ENCODE measurements around the gene CHMP3.
"Not testable (repeated sequence)": the region's sequence is repeated elsewhere in the genome, so short reads cannot be mapped to it uniquely, and the experiment has no call there.

Gene CHMP3

GRCh38 chr2:86562922-86563649 lies at the start of gene CHMP3:
CHMP3 (minus strand) TSS chr2:86563443; CDS start chr2:86563348, 95 bp downstream.
- peak; percentile 92 for DNase-seq (ENCODE audit: low read depth, low spot score)

GRCh38 chr2:86610871-86611270 lies 47.6 kb upstream of the CHMP3 start:
- DNase-seq (ENCODE audit: low read depth, low spot score), result no peak

GRCh38 chr2:86608832-86609410 lies 45.7 kb upstream of the CHMP3 start:
- DNase-seq (ENCODE audit: low read depth, low spot score), result no peak

- no peak for DNase-seq (ENCODE audit: low read depth, low spot score)
Measured at GRCh38 chr2:86603905-86604304, 40.7 kb upstream of the CHMP3 start.

DNA sequence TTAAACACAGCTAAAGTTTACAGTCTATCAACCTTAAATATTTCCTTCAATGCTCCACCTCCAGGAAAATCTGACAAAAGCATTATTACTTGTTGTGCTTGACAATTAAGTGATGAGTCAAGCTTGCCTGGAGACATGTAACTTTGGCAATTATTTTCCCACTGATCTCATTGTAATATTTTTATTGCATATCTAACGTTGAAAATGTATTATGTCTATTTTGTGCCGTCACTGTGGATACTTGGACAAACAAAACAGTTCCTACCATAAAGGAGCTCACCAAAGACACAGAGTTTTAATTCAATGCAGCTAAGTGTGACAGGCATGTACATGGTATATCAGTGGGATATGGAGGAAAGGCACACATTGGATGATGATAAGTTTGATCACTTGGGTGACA lies 35.7 kb upstream of the CHMP3 start:
- DNase-seq (ENCODE audit: low read depth, low spot score), result no peak

GRCh38 chr2:86596118-86596517 lies 32.9 kb upstream of the CHMP3 start:
- no peak for DNase-seq (ENCODE audit: low read depth, low spot score)

DNA sequence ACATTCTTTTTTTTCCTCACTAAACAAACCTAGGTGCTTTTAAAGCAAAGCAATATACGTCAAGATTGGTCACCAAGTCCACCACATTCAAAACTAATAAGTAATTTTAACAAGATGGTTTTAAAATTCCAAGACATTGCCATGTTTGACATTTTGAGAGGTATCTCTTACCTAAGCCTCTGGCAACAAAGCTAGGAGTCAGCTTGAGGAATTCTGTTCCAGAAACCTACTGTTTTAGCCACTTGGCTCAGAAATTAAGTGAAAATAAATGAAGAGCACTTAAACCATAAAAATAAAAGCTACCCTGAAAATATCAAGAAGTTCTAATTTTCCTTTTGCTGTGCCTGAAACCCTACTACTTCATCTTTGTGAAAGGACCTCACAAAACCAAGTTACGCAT lies 30.0 kb upstream of the CHMP3 start:
- no peak for DNase-seq (ENCODE audit: low read depth, low spot score)

DNA sequence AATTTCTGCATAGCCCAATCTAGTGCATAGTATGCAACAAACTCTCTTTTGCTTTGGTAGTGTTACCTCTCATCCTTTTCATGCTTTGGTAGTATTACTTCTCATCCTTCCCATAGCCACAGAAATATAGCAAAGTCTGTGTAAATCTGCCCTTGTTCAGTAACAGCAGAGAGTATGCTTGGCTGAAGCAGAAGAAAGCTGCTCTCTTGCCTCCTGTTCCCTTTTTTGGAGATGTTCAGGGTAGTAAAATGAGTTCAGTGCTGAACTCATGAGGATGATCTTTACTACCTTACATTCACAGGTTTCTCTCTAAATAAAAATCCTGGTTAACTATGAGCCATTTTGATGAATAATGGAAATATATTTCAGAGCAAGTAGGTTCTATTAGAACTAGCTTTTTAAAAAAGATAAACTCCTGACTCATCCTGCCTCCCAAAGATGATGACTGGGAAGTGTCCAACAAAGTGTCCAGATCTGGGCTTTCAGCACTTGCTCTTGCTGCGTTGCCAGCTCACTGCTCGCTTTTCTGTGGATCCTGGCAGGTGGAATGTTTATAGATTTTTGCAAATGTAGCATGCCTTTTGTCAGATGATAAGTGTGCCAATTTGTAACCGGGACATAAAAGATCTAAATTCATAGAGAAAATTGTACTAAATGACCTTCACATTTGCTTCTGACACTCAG lies 29.4 kb upstream of the CHMP3 start:
- no peak for DNase-seq (ENCODE audit: low read depth, low spot score)

GRCh38 chr2:86589701-86590100 lies 26.5 kb upstream of the CHMP3 start:
- DNase-seq (ENCODE audit: low read depth, low spot score), result not testable (repeated sequence)

DNA sequence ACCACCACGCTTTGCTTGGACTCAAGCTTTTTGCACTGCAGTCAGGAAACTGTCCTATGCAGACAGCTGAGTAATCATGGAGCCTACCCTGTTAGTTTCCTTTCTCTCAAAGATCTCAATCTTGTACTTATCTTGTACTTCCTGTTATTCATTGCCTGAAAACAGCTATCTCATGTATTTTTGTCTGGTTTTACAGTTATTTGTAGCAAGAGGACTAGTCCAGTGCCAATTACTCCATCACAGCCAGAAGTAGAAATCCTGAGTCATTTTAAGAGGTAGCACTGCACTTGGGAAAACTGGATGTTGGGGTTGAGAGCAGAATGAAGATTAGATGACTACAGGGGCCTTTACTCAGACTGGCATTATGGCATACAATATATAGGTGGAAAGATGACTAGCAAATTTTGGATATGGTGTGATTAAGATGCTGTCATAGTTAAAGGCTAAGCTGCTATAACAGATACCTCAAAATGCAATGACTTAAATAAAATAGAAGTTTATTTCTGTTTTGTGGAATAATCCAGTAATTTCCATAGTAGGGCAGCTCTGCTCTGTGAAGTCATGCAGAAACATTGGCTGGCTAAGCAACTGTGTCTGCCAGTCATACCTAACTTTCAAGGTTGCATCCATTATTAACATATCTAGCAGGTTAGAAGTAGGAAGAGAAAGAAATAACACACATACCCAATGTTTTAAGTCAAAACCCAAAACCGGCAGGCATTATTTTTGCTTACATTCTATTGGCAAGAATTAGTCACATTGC lies 21.1 kb upstream of the CHMP3 start:
- DNase-seq (ENCODE audit: low read depth, low spot score), result no peak

GRCh38 chr2:86580560-86580959 lies 17.3 kb upstream of the CHMP3 start:
- DNase-seq (ENCODE audit: low read depth, low spot score), result no peak

DNA sequence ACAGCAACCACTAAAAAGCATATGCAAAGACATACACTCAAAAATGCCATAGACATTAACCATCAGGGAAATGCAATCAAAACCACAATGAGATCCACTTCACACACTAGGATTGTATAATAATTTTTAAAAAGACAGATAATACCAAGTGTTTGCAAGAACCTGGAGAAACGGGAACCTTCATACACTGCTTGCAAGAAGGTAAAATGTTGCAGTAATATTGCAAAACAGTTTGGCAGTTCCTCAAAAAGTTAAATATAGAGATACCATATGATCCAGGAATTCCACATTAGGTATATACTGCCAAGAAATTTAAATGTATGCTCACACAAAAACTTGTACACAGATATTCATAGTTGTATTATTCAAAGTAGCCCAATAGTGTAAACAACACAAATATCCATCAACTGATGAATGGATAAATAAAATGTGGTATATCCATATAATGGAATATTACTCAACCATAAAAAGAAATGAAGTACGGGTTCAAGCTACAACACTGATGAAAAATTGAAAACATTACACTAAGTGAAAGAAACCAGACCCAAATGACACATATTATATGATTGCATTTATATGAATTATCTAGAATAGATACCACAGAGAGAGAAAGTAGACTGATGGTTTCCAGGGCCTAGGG lies 14.7 kb upstream of the CHMP3 start:
- DNase-seq (ENCODE audit: low read depth, low spot score), result no peak

- DNase-seq (ENCODE audit: low read depth, low spot score), result no peak
Measured at GRCh38 chr2:86570059-86570458, 6.8 kb upstream of the CHMP3 start.

- no peak for DNase-seq (ENCODE audit: low read depth, low spot score)
Measured at GRCh38 chr2:86566821-86567190, 3.6 kb upstream of the CHMP3 start.

DNA sequence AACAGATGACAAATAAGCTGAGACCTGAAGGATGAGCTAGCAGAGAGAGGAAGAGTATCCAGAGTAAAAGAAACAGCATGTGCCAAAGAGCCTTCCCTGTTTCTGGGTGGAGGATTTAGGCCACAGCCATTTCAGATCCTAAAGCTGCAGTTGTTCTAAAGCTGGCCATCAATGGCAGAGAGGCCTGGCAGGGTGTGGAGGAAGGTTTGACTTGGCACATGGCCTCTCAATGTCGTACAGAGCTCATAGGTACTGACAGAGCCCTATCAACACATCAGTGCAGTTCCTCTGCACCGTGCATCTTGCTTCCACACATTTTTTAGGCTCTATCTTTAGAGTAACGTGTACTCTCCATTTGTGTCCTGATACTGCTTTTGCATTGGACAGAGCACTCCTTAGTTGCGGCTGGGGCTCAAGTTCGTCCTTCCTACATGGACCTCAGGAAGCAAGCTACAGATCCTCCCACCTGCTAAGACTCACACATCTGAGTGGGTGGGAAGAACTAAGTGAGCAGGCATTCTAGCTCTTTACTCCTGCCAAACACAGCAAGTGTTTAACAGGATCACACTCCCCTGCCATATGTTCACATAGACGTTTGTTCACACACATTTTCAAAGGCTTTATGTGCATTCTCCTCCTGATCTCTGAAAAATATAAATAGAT lies 3.0 kb upstream of the CHMP3 start:
- DNase-seq (ENCODE audit: low read depth, low spot score), result no peak

DNA sequence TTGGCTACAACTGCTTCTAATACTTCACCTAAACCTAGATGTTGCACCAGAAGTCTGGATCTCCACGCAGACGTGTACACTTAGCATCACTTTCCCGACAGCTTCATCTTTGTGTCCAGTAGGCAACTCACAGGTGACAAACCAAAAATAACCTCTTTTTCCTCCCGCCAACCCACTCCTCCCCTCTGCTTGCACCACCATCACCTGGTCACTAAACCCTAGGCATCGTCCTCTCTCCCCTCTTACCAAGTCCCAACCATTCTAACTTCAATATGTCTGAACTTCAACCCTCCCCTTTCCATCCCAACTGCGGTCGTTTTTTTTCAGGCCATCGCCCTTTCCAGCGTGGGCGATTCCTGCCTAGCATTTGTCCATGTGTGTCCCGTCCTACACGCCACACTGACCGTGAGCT lies 413 bp upstream of the CHMP3 start:
- DNase-seq (ENCODE audit: low read depth, low spot score), result no peak

DNA sequence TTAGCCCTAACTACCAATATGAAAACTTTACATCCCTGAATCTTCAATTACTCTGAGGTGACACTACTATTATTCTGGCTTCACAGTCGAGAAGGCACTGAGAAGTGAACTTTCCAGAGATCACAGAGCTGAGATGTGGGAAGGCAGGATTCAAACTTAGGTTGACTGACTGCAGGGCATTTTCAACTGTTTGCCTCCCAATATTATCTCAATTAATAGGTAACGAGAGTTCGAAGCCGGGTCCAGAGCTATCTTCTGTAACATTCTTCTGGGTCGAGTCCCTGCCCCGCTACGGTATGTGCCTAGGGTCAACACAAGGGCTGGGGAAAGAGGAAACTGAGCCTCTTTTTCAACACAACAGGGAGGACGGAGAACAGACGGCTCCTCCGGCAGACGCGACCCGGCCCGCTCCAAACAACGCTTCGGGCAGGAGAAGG lies 740 bp downstream of the CHMP3 start:
- DNase-seq (ENCODE audit: low read depth, low spot score), result no peak

- DNase-seq (ENCODE audit: low read depth, low spot score), result no peak
Measured at GRCh38 chr2:86557836-86558235, 5.4 kb downstream of the CHMP3 start.

DNA sequence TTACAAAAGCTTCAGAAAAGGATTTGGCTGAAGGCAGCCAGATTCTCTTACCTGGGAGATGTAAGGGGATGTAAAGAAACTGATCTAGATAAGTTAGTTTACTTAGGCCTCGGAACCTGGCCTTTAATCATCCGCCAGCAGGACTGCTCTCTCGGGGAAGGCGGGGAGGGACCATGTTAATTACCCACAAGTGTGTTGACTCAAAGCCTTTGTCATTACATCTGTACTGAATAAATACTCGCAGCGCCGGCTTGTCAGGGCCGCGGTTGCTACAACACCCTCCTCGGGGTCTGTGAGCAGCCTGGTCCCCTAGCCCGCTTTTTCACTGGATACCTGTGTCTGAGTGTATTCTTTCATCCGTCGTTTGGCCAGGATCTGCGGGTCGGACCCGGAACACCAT lies 6.7 kb downstream of the CHMP3 start:
- DNase-seq (ENCODE audit: low read depth, low spot score), result no peak

DNA sequence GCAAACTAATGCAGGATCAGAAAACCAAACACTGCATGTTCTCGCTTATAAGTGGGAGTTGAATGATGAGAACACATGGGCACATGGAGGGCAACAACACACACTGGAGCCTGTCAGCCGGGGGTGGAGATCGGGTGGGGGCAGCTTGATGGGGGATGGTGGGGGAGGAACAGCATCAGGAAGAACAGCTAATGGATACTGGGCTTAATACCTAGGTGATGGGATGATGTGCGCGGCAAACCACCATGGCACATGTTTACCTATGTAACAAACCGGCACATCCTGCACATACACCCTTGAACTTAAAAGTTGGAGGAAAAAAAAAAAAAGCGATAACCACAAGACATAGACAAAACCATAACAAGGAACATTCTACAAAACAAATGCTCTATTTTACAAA lies 10.4 kb downstream of the CHMP3 start:
- no peak for DNase-seq (ENCODE audit: low read depth, low spot score)
